Neural progenitor cell (in vitro differentiated cells): ENCODE measurements around the gene SPAG16.

Source experiments
- CTCF ChIP-seq: fragments of 200-600 bp; sonication (generic); IDR thresholded peaks from 2 replicates; pipeline ENCODE4 v1.5.1; 2017; ENCODE audit warnings: antibody characterized with exemption, mild to moderate bottlenecking
- EZH2 ChIP-seq: fragments of 200-600 bp; sonication (generic); IDR thresholded peaks from 2 replicates; pipeline ENCODE4 v1.6.1; 2017; ENCODE audit warnings: antibody characterized with exemption, mild to moderate bottlenecking, moderate library complexity
- EZH2phosphoT487 ChIP-seq: fragments of 200-600 bp; sonication (generic); IDR thresholded peaks from 2 replicates; pipeline ENCODE4 v1.6.1; 2017; ENCODE audit warnings: antibody characterized with exemption

GRCh38 chr2:214180071-214180470 lies 895.8 kb downstream of the SPAG16 start:
- TF ChIP-seq CTCF (no peak), EZH2 (no peak), EZH2phosphoT487 (no peak)
